Stimulated activated CD4-positive, alpha-beta T cell treated with anti-CD3 and anti-CD28 coated beads, Interleukin-4, amount 100 ng/mL, for 24 hours (primary cell): ENCODE data around the gene RALA.

ENCODE experiments used
- DNase-seq: peaks from one replicate; pipeline ENCODE4 v3.0.0-alpha.2; 2020

The RALA gene, protein sequence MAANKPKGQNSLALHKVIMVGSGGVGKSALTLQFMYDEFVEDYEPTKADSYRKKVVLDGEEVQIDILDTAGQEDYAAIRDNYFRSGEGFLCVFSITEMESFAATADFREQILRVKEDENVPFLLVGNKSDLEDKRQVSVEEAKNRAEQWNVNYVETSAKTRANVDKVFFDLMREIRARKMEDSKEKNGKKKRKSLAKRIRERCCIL

DNA sequence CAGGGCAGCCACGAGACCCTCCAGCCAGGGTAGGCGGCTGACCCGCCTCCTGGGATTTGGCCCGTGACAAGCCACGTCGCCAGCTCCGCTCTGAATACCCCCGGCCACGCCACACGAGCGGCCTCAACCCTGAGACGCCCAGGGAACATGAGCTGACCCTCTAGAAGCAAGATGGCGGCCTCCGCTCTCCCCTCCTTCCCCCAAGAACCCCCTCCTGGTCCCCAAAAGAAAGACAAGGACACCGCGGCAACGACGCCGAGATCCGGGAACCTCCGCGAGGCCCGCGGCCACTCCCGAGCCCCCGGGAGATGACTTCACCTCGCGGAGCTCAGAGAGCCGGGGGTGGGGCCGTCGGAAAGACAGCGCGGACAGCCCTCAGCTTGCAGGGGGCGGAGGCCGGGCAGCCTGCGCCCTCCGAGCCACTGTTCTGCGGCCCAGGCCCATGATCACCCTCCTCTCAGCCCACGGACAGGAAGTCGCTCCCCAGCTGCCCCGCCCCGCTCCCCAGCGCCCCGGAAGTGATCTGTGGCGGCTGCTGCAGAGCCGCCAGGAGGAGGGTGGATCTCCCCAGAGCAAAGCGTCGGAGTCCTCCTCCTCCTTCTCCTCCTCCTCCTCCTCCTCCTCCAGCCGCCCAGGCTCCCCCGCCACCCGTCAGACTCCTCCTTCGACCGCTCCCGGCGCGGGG lies at the start of gene RALA:
Gene RALA (plus strand): TSS at position 526 of the 685 bp plus-strand sequence. CDS start 63,096 bp downstream, outside the sequence.
- DNase-seq: peak; percentile 91

DNA sequence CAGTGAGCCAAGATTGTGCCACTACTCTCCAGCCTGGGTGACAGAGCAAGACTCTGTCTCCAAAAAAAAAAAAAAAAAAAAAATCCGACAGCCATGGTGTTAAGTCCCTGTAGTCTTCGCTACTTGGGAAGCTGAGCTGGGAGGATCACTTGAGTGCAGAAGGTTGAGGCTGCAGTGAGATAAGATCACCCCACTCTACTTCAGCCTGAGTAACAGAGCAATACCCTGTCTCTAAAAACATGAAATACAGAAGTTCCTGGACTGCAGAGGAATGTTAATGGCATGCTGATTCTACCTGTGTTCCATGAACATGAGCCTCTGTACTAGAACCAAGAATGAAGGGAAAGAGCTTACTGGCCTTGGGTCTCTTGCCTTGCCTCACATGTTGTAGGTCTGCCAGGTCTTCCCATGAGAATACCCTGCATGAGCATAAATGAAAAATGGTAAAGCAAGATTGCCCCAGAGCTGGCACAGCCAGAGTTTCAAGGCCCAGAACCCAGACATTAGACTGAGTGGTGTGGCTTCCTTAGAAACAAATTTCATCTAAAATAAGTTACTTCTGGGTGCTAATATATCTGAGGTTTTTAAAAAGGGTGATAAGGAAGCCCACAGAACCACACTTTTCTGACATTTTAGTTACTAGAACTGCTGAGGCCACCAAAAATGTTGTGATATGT lies 48.6 kb upstream of the RALA start:
- DNase-seq: no peak

DNA sequence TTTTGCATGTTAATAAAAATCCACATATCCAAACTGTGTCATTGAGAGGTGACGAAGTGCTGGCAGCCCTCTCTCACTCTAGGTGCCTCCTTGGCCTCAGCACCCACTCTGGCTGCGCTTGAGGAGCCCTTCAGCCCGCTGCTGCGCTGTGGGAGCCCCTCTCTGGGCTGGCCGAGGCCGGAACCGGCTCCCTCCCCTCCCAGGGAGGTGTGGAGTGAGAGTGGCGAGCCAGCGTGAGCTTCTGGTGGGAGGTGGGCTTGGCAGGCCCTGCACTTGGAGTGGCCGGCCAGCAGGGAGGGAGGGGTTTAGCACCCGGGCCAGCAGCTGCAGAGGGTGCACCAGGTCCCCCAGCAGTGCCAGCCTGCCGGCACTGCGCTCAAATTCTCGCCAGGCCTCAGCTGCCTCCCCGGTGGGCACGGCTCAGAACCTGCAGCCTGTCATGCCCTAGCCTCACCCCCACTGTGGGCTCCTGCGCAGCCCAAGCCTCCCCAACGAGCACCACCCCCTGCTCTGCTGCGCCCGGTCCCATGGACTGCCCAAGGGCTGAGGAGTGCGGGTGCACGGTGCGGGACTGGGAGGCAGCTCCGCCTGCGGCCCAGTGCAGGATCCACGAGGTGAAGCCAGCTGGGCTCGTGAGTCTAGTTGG lies 46.0 kb upstream of the RALA start:
- DNase-seq: no peak

DNA sequence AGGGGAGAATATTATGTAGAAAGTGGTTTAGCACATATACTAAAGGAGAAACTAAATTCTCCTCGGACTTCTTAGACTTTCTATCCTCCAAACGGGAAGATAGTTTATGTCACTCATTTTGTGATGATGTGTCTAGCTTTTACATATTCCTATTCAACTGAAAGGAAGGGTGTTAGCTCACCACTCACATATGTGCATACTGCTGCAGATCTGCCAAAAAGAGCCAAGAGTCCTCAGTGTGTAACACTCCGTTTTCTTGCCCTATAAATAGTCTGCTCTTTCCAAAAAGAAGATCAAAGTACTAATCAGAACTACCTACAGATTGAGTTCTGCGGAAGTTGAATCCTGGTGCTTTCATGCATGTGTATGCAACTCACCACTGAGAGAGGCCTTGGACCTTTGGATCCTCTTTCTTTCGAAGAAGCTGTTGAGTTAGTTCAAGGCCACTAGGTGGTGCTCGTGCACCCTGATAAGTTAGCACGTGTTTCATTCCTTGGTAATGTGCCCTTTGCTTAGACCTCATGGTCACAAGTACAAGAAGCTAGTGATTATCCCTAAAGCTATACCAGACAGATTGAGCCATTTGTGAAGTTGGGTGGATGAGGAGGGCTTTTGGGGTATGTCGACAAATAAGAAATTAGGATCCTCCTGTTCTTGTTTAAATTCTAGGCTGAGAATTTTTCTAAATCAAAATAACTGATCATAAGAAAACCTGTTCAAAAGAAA lies 43.1 kb upstream of the RALA start:
- peak; percentile 82 for DNase-seq

DNA sequence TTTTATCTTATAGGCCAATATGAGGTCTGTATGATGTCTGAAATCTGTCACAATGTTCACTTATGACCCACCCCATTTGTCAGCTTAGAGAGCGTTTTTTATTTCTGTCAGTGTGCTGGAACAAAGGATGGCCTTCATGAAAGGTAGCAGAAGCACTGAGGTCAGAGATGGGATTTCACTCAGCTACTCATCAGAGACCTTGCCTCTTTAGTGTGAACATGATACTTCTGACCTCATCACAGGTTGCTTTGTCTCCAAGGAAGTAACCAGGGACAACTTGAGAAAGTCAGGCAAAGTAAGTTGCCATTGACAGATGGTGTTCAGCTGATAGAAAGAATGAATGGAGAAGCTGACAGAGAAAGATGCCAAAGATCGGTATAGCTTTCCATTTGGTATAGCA lies 40.8 kb upstream of the RALA start:
- DNase-seq: no peak

DNA sequence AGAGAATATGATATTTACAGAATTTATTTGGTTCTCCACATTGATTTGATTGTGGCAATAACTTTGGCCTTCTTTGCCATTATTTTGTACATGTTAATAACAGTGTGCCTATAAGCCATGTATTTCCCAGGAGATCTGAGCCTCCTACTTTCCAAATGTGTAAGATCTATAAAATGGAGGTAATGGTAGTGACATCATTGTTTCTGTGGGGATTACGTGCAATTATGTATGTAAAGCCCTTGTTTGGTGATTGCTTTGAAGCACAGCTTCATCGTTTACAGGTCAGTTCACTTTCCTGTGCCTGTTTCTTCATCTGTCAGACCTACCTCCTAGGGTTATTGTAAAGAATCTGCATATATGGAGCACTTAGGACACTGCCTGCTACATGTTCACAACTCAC lies 39.8 kb upstream of the RALA start:
- DNase-seq: no peak

DNA sequence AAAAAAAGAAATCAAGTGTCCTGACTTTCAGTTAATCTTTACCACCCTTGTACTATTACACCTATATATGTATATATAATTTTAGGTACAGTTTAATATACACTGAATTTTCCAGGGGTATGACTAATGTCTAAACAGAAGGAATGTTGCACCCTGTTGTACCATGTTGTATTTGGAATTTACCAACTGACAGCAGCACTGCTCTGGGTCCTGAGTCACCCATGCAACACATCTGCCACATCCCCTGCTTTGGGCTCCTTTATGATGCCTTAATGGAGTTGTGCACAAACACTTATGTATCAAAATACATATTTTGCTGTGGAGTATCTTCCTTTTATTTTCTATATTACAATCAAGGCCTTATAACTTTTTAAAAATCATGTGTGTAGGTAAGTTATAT lies 36.0 kb upstream of the RALA start:
- DNase-seq: no peak

DNA sequence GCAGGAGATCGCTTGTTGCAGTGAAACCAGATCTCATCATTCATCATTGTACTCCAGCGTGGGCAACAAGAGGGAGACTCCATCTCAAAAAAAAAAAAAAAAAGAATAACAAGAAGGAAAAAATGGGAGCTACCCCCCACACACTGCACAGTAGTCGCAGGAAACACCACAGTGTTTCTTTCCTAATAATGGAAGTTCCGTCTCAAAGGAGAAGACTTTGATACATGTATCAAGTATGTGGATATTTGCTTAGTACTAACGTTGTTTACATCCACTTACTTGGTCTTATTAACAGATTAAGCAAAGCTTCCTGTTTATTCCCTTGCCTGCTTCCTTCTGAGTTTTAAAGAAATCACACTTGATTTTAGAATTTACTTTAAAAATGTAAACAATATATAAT lies 35.0 kb upstream of the RALA start:
- no peak for DNase-seq

DNA sequence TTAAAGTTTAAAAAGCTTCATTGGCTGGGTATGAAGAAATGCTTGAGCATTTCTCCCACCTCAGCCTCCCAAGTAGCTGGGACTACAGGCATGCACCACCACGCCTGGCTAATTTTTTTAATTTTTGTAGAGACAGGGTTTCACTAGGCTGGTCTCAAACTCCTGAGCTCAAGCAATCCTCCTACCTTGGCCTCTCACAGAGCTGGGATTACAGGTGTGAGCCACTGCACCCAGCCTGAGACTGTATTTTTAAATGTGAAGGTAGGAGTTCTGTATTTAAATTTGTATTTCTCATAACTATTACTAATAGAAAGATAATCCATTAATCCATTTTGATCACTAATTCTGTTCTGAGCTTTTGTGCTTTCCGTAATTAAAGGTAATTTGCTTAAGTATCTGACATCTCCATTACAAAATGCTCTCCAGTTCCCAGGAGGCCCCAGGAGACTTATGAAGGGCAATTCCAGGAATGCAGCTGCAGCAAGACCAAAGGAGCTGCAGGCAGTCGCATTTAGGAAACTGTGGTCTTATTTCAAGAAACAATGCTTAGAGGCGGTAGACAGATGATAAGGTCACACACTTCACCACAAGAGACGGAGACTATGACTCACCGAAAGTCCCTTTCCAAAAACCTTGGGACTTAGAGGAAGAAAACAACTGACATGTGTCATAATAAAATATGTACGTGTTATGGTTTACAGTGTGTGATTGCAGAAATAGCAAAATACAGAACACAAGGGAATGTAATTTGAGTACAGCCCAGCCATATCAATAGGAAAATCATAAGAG lies 33.9 kb upstream of the RALA start:
- peak; percentile 79 for DNase-seq

DNA sequence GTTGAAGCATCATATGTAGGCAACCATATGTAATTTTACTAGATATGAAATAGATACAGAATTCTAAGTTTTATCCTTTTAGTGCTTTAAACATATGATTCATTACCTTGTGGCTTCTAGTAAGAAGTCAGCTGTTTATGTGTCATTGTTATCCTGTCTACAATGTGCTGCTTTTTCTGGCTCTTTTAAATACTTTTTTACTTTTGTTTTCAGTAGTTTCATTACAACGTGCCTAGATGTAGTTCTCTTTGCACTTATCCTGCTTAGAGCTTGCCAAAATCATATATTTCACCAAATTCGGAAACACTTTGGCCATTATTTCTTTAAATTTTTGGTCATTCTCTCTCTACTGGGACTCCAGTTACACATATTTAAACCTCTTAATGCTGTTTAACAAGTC lies 30.8 kb upstream of the RALA start:
- no peak for DNase-seq

DNA sequence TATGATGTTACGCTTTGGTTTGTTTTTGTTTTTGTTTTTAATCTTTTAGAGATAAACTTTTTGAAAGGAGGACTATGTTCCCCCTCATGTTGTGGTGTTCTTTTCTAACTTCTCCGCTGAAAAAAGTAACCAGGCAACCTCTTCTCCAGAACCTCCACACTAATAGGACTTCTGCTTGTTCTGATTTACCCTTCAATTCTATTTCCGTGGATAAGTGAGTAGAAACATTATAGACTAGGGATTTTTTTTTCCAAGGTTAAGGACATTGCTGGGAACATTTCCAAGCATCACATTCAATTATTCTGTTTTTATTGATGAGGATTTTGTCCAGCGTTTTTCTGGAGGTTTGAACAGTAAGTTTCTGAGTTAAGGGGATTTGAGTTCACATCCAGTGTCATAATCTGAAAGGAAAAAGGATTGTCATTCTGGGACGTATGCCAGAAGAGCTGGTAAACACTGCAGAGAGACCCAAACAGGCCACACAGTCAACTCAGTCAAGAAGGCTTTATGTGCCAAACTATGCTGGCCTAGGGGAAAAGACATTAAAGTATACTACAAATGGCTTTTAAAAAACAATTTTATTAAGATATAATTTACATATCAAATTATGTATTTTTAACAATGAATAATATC lies 28.3 kb upstream of the RALA start:
- DNase-seq: no peak

DNA sequence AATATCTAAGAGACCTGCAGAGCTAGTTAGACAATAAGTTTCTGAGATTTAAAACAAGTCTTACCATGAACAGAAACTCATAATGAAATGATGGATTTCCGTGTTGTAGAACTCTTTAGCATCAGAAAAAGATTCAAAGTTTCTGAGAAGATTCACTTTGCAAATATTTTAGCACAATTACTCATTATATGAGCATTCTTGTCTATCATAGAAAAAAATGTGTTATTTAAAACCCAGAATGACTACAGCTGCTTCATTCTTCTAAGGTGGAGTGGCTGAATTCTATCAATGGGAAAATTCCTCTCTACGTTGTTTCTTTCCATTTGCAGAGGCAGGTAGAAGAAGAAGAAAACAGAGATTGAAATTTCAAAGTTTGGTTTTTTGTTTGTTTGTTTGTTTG lies 21.0 kb upstream of the RALA start:
- no peak for DNase-seq

DNA sequence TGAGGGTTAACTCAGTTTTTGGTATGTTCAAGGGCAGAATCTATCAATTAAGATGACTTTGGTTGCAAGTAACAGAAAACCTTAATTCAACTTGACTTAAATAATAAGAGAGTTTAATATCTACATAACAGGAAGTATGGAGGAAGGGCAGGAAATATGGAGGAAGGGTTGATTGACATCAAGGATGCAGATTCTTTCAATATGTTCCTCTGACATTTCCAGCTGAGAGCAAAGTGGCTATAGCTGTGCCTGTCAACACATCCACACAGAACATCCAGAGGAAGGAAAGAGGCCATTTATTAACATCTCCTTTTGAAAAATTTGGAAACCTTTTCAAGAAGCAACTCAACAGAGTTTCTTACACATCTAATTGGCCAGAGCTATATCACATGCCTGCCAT lies 19.4 kb upstream of the RALA start:
- no peak for DNase-seq

DNA sequence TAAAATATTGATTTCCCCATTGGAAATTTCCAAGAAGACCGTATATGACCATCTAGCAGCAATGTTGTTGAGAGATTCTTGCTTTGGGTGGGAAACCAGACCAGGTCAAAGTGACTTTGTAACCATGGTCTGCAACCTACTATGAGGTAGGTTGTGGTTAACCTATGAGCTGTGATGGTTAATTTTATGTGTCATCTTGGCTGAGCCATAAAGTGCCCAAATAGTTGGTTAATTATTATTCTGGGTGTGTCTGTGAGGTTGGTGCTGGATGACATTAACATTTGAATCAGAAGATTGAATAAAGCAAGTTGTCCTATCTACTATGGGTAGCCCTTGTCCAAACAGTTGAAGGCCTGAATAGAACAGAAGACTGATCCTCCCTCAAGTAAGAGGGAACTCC lies 18.3 kb upstream of the RALA start:
- no peak for DNase-seq

DNA sequence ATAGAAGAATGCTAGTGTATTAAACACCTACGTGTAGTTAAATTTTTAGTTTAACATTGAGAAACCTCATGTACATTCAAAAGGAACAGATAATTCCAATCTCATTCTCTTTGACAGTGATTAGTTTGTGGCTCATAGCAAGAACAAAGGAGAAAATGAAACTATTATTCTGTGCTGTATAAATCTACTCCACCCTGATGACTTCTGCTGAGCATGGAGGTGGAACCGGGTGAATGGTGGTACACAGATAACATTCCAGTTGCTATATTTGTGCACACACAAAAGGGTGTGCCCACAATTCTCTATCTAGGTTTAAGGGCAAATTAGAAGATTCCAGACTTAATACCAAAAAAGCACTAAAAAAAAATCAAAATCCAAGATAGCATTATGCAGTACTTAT lies 17.0 kb upstream of the RALA start:
- no peak for DNase-seq

DNA sequence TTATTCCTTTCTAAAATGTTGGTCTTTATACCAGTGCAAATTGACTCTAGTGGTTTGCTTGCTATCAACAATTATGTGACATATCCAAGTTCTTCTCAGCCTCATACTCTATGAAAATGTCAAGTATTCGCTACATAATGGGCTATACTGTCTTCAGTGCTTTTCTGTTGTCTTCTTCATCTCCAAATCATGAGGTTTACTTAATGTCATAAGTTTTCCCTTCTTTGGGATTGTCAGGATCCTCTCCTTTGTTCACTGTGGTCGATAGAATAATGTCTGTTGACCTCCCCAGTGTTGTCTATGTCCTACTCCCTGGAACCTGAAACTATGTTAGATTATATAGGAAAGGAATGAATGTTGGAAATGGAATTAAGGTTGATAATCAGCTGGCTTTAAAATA lies 16.4 kb upstream of the RALA start:
- no peak for DNase-seq

DNA sequence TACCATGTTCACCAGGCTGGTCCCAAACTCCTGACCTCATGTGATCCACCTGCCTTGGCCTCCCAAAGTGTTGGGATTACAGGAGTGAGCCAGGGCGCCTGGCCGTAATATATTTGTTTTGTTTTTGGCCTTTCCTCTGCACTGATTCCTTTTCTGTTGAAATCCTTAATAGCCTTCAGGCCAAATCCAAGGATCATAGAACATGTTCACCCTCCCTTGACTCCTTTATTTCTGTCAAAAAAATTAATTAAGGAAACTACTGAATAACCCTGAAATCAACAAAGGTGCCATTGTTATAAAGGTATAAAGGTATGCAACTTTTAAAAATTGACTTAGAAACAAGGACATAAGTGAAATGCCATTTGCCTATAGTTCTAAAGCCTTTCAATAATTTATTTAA lies 15.5 kb upstream of the RALA start:
- DNase-seq: no peak

DNA sequence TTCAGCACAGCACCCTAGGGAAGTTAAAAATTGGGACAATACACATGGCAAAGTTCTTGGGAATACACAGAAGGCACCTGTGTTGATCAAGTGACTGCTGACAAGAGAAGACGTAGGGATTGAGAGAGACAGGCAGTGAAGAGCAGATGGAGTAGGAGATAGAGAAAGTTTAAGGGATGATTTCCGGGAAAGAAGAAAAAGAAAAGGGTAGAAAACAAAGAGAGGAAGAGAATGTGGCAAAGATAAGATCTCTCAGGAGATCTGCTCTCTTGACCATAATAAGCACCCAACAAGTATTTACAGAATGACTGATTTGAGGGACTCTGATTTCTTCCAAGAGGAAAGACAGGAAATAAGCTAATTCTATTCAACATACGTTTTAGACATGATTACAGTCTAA lies 15.1 kb upstream of the RALA start:
- no peak for DNase-seq

DNA sequence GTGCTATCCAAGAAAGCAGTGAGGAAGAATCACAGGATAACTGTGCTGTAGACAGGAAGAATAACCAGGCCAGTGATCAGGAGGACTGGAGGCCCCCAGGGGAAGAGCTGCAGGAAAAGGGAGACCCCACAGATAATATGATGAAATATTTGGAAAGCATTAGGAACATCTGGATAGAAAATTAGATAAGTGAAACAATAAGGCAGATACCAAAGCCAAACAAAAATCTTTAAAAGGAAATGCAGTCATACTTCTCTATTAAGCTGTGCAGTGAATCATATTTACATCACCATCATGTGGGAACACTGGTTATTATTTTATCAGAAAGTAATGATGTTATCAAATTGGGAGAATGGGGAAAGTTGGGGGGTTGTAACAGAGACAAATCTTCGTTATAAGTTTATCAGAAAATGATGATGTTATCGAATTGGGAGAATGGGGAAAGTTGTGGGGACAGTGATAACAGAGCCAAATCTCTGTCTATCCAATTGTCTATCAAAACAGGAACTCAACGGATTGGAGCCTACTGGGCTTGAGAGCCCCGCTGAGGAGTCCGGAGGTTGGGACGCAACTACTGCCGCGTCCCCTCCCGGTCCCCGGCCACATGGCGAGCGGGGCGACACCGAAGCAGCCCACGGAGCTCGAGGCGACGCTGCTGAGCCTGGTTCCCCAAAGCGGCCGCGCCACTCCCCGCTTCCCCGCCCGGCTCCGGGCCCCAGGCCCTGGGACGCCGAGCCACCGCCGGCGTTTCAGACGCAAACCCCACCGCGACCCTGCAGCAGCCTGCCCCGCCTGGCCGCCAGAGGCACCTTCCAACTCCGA lies 14.0 kb upstream of the RALA start:
- DNase-seq: no peak

DNA sequence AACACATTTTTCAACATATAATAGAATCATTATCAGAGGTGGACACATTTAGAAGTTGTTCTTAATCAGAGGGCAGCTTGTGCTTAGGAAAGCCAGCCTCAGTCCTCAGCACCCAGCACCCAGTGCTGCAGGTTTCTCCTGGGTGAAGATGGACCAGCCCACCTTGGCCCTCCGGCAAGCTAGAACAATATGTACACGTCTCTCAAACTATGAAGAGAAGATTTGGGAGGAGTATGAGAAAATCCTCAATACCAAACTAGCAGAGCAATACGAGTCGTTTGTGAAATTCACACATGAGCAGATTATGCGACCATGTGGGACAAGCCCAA lies 13.5 kb upstream of the RALA start:
- no peak for DNase-seq

DNA sequence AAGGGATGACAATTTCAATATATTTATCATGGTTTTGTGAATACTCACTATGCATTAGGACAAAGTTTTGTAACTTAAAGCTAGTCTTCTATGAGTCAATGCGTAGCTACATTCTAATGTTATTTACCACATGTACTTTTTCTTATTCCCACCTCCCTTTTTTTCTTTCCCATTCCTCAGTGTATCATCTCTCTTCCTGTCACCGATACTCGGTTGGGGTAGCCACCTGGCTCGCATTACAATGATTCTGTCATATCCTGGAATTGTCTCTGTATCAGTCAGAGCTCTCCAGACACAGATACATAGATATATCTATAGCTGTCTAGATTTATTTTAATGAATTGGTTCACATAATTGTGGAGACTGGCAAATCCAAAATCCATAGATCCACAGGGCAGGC lies 9.8 kb upstream of the RALA start:
- DNase-seq: no peak
